NCI-H748 (cell line): Measurements from ENCODE around the gene KCNK13.
"Not testable (repeated sequence)": the region's sequence is repeated elsewhere in the genome, so short reads cannot be mapped to it uniquely, and the experiment has no call there.

Source experiments
- DNase-seq: peaks from one replicate; lab custom pipeline; 2025; ENCODE audit not compliant: unreplicated experiment; lab: John Stamatoyannopoulos, UW

The KCNK13 gene

GRCh38 chr14:90060965-90061684, 669 bp upstream of the KCNK13 start:
- peak; percentile 76 for DNase-seq

- peak; percentile 86 for DNase-seq
Measured at GRCh38 chr14:90062127-90062794, 467 bp downstream of the KCNK13 start.

GRCh38 chr14:90062822-90063539, 1.2 kb downstream of the KCNK13 start:
- DNase-seq: no peak

- DNase-seq: no peak
Measured at GRCh38 chr14:90072350-90072749, 10.6 kb downstream of the KCNK13 start.

GRCh38 chr14:90079576-90079975, 17.8 kb downstream of the KCNK13 start:
- DNase-seq: no peak

- DNase-seq: no peak
Measured at GRCh38 chr14:90087433-90087832, 25.6 kb downstream of the KCNK13 start.

GRCh38 chr14:90088176-90088575, 26.4 kb downstream of the KCNK13 start:
- no peak for DNase-seq

- not testable (repeated sequence) for DNase-seq
Measured at GRCh38 chr14:90089486-90089885, 27.7 kb downstream of the KCNK13 start.

- DNase-seq: peak; percentile 22
Measured at GRCh38 chr14:90091393-90091792, 29.6 kb downstream of the KCNK13 start.

GRCh38 chr14:90093942-90094595, 32.3 kb downstream of the KCNK13 start:
- peak; percentile 66 for DNase-seq

GRCh38 chr14:90095096-90095495, 33.3 kb downstream of the KCNK13 start:
- DNase-seq: no peak

- DNase-seq: no peak
Measured at GRCh38 chr14:90096566-90096965, 34.8 kb downstream of the KCNK13 start.

- DNase-seq: no peak
Measured at GRCh38 chr14:90103808-90104207, 42.0 kb downstream of the KCNK13 start.

GRCh38 chr14:90105756-90106155, 44.0 kb downstream of the KCNK13 start:
- DNase-seq: no peak

- no peak for DNase-seq
Measured at GRCh38 chr14:90107789-90108188, 46.0 kb downstream of the KCNK13 start.

- peak; percentile 57 for DNase-seq
Measured at GRCh38 chr14:90109858-90110257, 48.1 kb downstream of the KCNK13 start.

- DNase-seq: no peak
Measured at GRCh38 chr14:90111895-90112534, 50.2 kb downstream of the KCNK13 start.

GRCh38 chr14:90114554-90114953, 52.8 kb downstream of the KCNK13 start:
- DNase-seq: peak; percentile 42

- no peak for DNase-seq
Measured at GRCh38 chr14:90115780-90116179, 54.0 kb downstream of the KCNK13 start.

GRCh38 chr14:90116444-90116843, 54.6 kb downstream of the KCNK13 start:
- no peak for DNase-seq

GRCh38 chr14:90118027-90118426, 56.2 kb downstream of the KCNK13 start:
- DNase-seq: no peak
